Stimulated activated CD4-positive, alpha-beta T cell treated with anti-CD3 and anti-CD28 coated beads, Interleukin-1b, Interleukin-23, amount 100 ng/mL, for 1 hour (primary cell): Measurements from ENCODE around the gene KIF26B.
"Not testable (repeated sequence)": the region's sequence is repeated elsewhere in the genome, so short reads cannot be mapped to it uniquely, and the experiment has no call there.

Experiments
- DNase-seq, 2 donors: peaks; one replicate each; pipeline ENCODE4 v3.0.0-alpha.2; 2020; ENCODE audit warnings: low read depth in 2 of 2

The KIF26B gene

GRCh38 chr1:245648749-245649522 is 494.2 kb downstream of the KIF26B start:
- DNase-seq, result no peak

GRCh38 chr1:245649666-245650065 is 494.9 kb downstream of the KIF26B start:
- DNase-seq, result no peak

- DNase-seq, result no peak
Measured at GRCh38 chr1:245650441-245650960, 495.7 kb downstream of the KIF26B start.

GRCh38 chr1:245651093-245651492 is 496.3 kb downstream of the KIF26B start:
- no peak for DNase-seq

GRCh38 chr1:245652116-245652515 is 497.3 kb downstream of the KIF26B start:
- DNase-seq, result no peak

GRCh38 chr1:245652660-245653427 is 498.1 kb downstream of the KIF26B start:
- DNase-seq, result no peak

GRCh38 chr1:245654460-245655050 is 499.8 kb downstream of the KIF26B start:
- DNase-seq, result no peak

- no peak for DNase-seq
Measured at GRCh38 chr1:245656189-245656717, 501.5 kb downstream of the KIF26B start.

GRCh38 chr1:245657371-245657770 is 502.6 kb downstream of the KIF26B start:
- DNase-seq, result no peak

- DNase-seq, result no peak
Measured at GRCh38 chr1:245663373-245663772, 508.6 kb downstream of the KIF26B start.

- no peak for DNase-seq
Measured at GRCh38 chr1:245663841-245664240, 509.1 kb downstream of the KIF26B start.

GRCh38 chr1:245666412-245666811 is 511.6 kb downstream of the KIF26B start:
- DNase-seq, result no peak

GRCh38 chr1:245671349-245671748 is 516.6 kb downstream of the KIF26B start:
- no peak for DNase-seq

GRCh38 chr1:245671966-245672767 is 517.4 kb downstream of the KIF26B start:
- DNase-seq, result no peak

- DNase-seq, result not testable (repeated sequence)
Measured at GRCh38 chr1:245672836-245673656, 518.3 kb downstream of the KIF26B start.

GRCh38 chr1:245673881-245674414 is 519.2 kb downstream of the KIF26B start:
- DNase-seq, result no peak

GRCh38 chr1:245677461-245678240 is 522.9 kb downstream of the KIF26B start:
- no peak for DNase-seq

- DNase-seq, result no peak
Measured at GRCh38 chr1:245678860-245679411, 524.2 kb downstream of the KIF26B start.
